A673 (cell line): ENCODE data around the gene FBXL7. TPM values are rescaled to one million over a fixed set of nuclear protein-coding genes. Genes with fewer than 3 reads are reported as not detected.
A peak's percentile ranks its signal among the peaks of the same experiment; 100 is the strongest.

Experiments used
- BruUV-seq: library from RNA; stranded (reverse); fragments of 400-500 nt; replicated peaks from 2 replicates; lab custom pipeline; 2021; lab: Mats Ljungman, UMichigan
- CTCF ChIA-PET: fragments of 300-600 bp; sonication (Branson Sonifier 250); formaldehyde crosslinking; loops from one replicate; lab custom pipeline; 2022; ENCODE audit warnings: antibody characterized with exemption; lab: Charles Lee
- POLR2A ChIA-PET: fragments of 300-600 bp; sonication (Branson Sonifier 250); formaldehyde crosslinking; loops from one replicate; lab custom pipeline; 2022; ENCODE audit warnings: antibody characterized with exemption; ENCODE audit not compliant: low non-redundant PET; lab: Charles Lee
- DNase-seq: peaks from one replicate; pipeline ENCODE4 v3.0.0-alpha.2; 2015; ENCODE audit warnings: low spot score
- H3K27ac ChIP-seq: fragments of 200-600 bp; sonication (generic); 2 replicates; pipeline ENCODE4 v1.5.1; 2016; ENCODE audit warnings: mixed run types, low read depth, mild to moderate bottlenecking, mixed read lengths, antibody characterized with exemption, low read length; ENCODE audit not compliant: poor library complexity, severe bottlenecking
- H3K27me3 ChIP-seq: fragments of 200-600 bp; sonication (generic); replicated peaks from 2 replicates; pipeline ENCODE4 v1.6.1; 2017; ENCODE audit warnings: mixed run types, low read depth, mild to moderate bottlenecking, mixed read lengths, antibody characterized with exemption, low read length; ENCODE audit not compliant: insufficient read depth, poor library complexity
- H3K36me3 ChIP-seq: fragments of 200-600 bp; sonication (generic); 2 replicates; pipeline ENCODE4 v1.6.1; 2016; ENCODE audit warnings: mixed run types, mild to moderate bottlenecking, mixed read lengths, antibody characterized with exemption, low read length; ENCODE audit not compliant: insufficient read depth, poor library complexity, severe bottlenecking
- H3K4me1 ChIP-seq: fragments of 200-600 bp; sonication (generic); 2 replicates; pipeline ENCODE4 v1.6.1; 2017; ENCODE audit warnings: mixed run types, mild to moderate bottlenecking, mixed read lengths, antibody characterized with exemption, low read length; ENCODE audit not compliant: insufficient read depth, poor library complexity, severe bottlenecking
- H3K4me3 ChIP-seq: fragments of 200-600 bp; sonication (generic); 2 replicates; pipeline ENCODE4 v1.5.1; 2016; ENCODE audit warnings: low read depth, mixed run types, mild to moderate bottlenecking, mixed read lengths, low read length; ENCODE audit not compliant: poor library complexity, severe bottlenecking
- H3K9me3 ChIP-seq: fragments of 200-600 bp; sonication (generic); 2 replicates; pipeline ENCODE4 v1.6.1; 2016; ENCODE audit warnings: mixed run types, low read depth, mild to moderate bottlenecking, mixed read lengths, antibody characterized with exemption, low read length; ENCODE audit not compliant: poor library complexity, severe bottlenecking
- EZH2 ChIP-seq: fragments of 200-600 bp; sonication (generic); IDR thresholded peaks from 2 replicates; pipeline ENCODE4 v1.6.1; 2017; ENCODE audit warnings: borderline replicate concordance, low read depth, mild to moderate bottlenecking, mixed read lengths, antibody characterized with exemption, low read length; ENCODE audit not compliant: poor library complexity, severe bottlenecking
- intact Hi-C: fragments of 100-400 bp; cut with micrococcal nuclease; formaldehyde crosslinking; loops from one replicate; pipeline ENCODE4 v1.10.0; 2022; ENCODE audit not compliant: unreplicated experiment
- total RNA-seq: library from RNA; stranded (reverse); gene quantifications from 2 replicates; pipeline ENCODE4 v1.2.3, GENCODE V29; 2021
- TF ChIP-seq, protein P1 (sequence below): fragments of 300-800, 200-600 bp; sonication (generic); conservative IDR thresholded peaks from 2 replicates; pipeline ENCODE4 v1.5.1; 2017; ENCODE audit warnings: low read depth, mild to moderate bottlenecking, antibody characterized with exemption, low read length, moderate library complexity, mixed read lengths

FBXL7 gene
- total RNA-seq, 1 experiment from 2014 or later, result 5.9 TPM

DNA sequence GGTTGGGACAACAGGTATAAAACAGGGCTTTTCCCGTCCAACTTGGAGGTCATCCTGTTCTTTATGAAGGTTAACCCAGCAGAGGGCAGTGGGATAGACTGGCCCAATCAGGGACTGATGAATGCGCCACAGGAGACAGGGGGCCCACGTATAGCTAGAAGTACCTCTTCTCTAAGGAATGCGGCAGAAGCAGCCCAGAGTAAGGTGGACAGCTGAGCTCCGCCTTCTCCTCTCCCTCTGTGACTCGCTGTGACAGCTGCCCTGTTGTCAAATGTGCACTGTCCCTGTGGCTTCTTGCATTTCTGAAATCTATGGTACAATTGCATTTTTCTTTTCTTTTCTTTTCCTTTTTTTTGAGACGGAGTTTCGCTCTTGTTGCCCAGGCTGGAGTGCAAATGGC, 306.6 kb downstream of the FBXL7 start:
- H3K27me3 ChIP-seq, result no peaks in the 10 kb centered on the region
- POLR2A ChIA-PET, result no interaction called here
- DNase-seq, result no peak
- no TSS peak for BruUV-seq
- no peaks in the 10 kb centered on the region for H3K36me3 ChIP-seq
- H3K27ac ChIP-seq, result no peak overlapping the region
- H3K4me1 ChIP-seq, result no peaks in the 10 kb centered on the region
- intact Hi-C loops, result no loop called here
- TF ChIP-seq, protein P1, sequence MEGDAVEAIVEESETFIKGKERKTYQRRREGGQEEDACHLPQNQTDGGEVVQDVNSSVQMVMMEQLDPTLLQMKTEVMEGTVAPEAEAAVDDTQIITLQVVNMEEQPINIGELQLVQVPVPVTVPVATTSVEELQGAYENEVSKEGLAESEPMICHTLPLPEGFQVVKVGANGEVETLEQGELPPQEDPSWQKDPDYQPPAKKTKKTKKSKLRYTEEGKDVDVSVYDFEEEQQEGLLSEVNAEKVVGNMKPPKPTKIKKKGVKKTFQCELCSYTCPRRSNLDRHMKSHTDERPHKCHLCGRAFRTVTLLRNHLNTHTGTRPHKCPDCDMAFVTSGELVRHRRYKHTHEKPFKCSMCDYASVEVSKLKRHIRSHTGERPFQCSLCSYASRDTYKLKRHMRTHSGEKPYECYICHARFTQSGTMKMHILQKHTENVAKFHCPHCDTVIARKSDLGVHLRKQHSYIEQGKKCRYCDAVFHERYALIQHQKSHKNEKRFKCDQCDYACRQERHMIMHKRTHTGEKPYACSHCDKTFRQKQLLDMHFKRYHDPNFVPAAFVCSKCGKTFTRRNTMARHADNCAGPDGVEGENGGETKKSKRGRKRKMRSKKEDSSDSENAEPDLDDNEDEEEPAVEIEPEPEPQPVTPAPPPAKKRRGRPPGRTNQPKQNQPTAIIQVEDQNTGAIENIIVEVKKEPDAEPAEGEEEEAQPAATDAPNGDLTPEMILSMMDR, result no peak
- TF ChIP-seq EZH2, result no peak
- no peak overlapping the region for H3K4me3 ChIP-seq
- CTCF ChIA-PET, result no interaction called here
- H3K9me3 ChIP-seq, result peaks cover 20% of the 10 kb centered on the region

DNA sequence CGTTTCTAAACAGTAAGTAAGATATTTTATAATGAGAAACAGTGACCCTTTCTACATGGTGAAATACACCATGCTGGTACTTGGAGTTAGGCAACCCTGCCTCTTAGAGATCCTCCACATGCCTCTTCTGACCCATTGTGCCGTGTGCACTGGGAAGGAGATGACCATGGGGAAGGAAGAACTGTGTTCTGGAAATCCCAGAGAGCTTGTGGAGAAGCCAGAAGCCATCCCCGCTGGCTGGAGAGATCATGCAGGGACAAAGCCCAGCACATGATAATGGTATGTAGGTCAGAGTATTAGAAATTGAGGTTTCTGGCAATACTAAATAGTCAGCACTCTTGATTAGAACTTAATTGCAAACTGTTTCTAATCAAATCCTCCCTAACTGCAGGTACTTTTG, 307.3 kb downstream of the FBXL7 start:
- Histone ChIP-seq H3K9me3 (peaks cover 20% of the 10 kb centered on the region), H3K4me1 (no peaks in the 10 kb centered on the region), H3K36me3 (no peaks in the 10 kb centered on the region), H3K27me3 (no peaks in the 10 kb centered on the region), H3K27ac (no peak overlapping the region), H3K4me3 (no peak overlapping the region)
- BruUV-seq, result no TSS peak
- intact Hi-C loops, result no loop called here
- TF ChIP-seq, protein P1, result no peak
- no peak for TF ChIP-seq EZH2
- DNase-seq, result no peak
- ChIA-PET CTCF (no interaction called here), POLR2A (no interaction called here)

DNA sequence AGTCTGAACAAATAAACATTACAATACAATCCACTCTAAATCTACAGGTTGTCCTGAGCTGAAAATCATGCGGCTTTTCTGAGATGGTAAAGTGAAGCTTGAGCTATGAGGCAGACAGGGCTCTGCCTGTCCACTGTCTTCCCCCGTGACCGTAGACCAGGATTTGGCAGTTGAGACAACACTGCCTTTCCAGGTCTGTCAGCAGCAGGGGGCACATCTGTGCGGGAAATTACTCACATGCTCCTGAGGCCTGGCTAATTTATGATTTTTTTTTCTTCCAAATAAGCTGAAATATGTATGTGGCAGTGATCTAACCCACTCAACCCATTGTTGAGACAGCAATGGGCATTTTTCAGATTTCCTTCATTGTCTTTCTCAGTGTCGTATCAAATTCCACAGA, 307.9 kb downstream of the FBXL7 start:
- H3K36me3 ChIP-seq, result no peaks in the 10 kb centered on the region
- ChIA-PET CTCF (no interaction called here), POLR2A (no interaction called here)
- H3K27ac ChIP-seq, result no peak overlapping the region
- no peak overlapping the region for H3K4me3 ChIP-seq
- peaks cover 20% of the 10 kb centered on the region for H3K9me3 ChIP-seq
- peak; percentile 6 for DNase-seq
- no TSS peak for BruUV-seq
- no peaks in the 10 kb centered on the region for H3K27me3 ChIP-seq
- no peak for TF ChIP-seq EZH2
- TF ChIP-seq, protein P1, result no peak
- no peaks in the 10 kb centered on the region for H3K4me1 ChIP-seq
- intact Hi-C loops, result no loop called here
